Stimulated activated naive CD4-positive, alpha-beta T cell (primary cell): ENCODE data around the gene WDR83.

ENCODE experiments used
- DNase-seq, 6 experiments: peaks; one replicate each; lab custom pipeline; 2025; lab: John Stamatoyannopoulos, UW

WDR83 gene

GRCh38 chr19:12715102-12715501 is 48.5 kb downstream of the WDR83 start:
- DNase-seq, result no peak

GRCh38 chr19:12715929-12716328 is 49.3 kb downstream of the WDR83 start:
- no peak for DNase-seq

- DNase-seq, result no peak
Measured at GRCh38 chr19:12720296-12720695, 53.7 kb downstream of the WDR83 start.

- peak in 2 of 6 experiments; percentile 1 to 7 for DNase-seq
Measured at GRCh38 chr19:12720851-12721655, 54.4 kb downstream of the WDR83 start.

DNA sequence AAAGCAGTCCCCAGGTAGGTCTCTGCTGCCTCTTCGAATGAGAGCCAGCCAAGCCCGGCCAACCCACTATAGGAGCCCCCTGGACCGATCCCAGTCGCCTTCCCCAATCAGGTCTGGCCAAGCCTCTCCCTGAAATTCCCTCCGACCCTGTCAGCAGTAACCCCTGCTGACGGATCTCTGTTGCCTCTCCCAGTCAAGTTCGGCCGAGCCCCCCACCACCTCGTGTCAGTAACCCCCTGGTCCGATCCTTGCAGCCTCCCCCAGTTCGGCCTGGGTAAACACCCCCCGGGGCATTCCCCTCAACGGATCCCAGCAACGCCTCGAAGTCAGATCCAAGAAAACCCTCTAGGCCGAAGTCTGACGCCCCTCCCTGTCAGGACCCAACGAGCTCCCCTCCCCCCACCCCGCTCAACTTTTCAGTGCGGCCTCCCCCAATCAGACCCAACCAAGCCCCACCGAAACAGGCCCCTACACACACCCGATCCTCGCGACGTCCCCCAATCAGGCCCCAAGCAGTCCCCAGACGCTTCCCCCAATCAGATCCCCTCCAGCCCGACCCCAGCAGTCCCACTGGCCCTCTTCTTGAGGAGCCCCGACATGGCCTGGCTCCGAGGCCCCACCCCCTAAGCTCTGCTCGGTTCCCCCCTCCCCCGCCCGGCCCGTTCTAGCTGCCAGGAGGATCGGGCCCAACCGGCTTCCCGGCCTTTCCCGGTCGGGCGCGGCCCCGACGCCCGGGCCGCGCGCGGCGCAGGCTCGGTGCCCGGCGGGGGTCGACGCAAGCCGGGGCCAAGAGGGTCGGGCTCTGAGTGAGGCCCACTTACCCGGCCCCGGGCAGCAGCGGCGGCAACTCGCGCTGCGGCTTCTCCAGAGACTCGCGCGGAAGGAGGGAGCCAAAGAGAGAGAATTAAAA is 55.3 kb downstream of the WDR83 start:
- peak in 4 of 6 experiments; percentile 45 to 68 (median 56) for DNase-seq

DNA sequence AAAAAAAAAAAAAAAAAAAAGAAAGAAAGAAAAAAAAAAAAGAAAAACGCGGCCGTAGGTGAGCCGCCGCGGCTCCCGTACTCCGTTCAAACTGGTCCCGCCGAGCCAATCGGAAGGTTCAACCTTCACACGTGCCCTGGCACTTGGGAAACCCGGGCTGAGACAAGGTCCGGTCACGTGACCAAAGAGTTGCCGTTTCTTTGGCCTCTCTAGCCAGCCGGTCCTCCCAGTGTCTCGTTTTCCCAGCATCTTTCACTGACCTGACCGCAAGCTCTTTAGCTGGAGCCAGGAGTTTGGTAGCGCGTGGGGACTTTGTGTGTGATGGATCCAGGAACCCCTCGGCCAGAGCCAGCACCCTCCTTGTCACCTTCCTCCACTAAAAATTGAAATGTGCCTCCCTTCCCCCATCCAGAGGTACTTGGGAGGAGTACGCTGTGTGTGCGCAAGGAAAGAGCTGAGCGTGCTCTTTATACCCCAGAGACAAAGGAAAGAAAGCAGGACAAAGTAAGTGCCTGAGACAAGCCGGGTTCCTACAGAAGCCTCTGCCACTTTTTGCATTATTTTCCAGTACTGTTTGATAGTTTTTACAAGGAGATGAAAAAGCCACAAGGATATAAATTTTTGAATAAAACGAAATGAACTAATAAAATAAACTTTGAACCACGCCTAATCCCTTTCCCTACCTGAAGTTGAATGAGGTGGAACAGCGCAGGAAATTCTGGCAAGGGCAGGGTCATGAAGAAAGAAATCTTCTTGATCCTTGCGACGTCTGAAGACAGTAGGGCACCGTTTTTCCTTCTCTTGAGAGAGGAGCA is 56.2 kb downstream of the WDR83 start:
- peak; percentile 81 to 93 (median 92) for DNase-seq

DNA sequence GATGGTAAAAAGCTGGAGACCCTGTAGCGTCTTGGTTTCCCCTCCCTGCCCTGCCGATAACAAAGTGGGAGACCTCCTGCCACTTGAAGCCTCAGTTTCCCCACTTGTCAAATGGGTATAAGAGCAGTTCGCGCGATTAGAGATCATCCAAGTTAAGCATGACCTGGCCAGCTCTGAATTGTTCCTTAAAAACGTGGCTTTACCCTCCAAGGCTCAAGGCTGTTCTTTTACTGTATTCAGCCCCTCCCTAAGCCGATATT is 56.7 kb downstream of the WDR83 start:
- DNase-seq, result no peak

DNA sequence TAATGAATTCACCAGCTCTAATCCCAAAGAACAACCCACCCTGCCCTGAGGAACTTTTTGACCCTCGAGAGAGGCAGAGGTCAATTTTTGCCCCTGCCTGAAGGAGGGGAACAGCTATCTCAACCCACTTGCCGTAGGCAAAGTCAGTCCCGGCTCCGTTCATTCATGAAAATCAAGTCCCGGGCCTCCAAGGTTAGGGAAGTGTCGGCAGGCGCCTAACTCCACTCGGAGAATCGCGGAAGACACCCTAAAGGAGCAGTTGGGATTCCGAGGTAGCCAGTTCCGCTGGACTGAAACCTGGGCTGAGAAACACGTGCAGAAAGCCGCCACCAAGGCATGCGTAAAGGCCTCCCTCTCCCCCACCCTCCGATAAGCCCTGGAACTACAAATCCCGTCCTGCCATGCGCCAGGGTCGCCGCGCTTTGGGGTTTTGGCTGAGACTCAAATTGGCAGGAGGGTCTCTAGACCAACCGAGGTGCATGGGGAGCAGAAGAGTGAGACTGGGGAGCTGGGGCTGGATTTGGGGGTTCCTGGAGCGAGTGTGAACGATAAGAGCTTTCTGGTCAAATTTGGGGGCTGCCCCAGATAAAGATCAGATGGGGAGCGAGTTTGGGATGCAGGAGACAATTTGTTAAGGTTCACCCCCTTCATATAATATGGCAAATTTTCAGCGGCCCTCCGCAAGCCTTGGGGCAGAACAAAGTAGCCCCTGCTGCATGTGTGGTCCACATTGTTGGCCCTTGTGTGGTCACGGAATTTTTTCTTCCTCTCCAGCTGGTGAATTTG is 57.2 kb downstream of the WDR83 start, which contains the start of gene TNPO2:
Gene TNPO2, minus strand, starts transcription at position 292 of the 786 bp plus-strand sequence. CDS start 2,955 bp downstream, outside the sequence.
- DNase-seq, result peak; percentile 29 to 61 (median 50)
